Brain microvascular endothelial cell (primary cell): ENCODE data around the gene TTC34.

Experiments used
- DNase-seq: peaks from one replicate; pipeline ENCODE4 v3.0.0-alpha.2; 2020
- H3K27ac ChIP-seq: fragments of 250-450 bp; sonication (Bioruptor Pico); 2 replicates; pipeline ENCODE4 v1.5.1; 2020; ENCODE audit warnings: mild to moderate bottlenecking, moderate library complexity
- H3K27me3 ChIP-seq: fragments of 250-450 bp; sonication (Bioruptor Pico); replicated peaks from 2 replicates; pipeline ENCODE4 v1.5.1; 2020; ENCODE audit warnings: mild to moderate bottlenecking
- H3K36me3 ChIP-seq: fragments of 250-450 bp; sonication (Bioruptor Pico); replicated peaks from 2 replicates; pipeline ENCODE4 v1.5.1; 2020; ENCODE audit warnings: mild to moderate bottlenecking
- H3K4me3 ChIP-seq: 2 replicates; pipeline ENCODE4 v1.5.1; 2011; ENCODE audit warnings: low read depth, mild to moderate bottlenecking, control low read depth, low read length, moderate library complexity
- CTCF ChIP-seq: IDR thresholded peaks from 2 replicates; pipeline ENCODE4 v1.5.1; 2011; ENCODE audit warnings: low read depth, mild to moderate bottlenecking, moderate library complexity, low read length, control low read depth, inconsistent platforms; ENCODE audit errors: missing control alignments
- in situ Hi-C: cut with HindIII; loops from 2 replicates; pipeline ENCODE4 v1.10.0; 2017; ENCODE audit warnings: low sequenced_read_pairs, low pct_ligation_motif_present

The TTC34 gene

GRCh38 chr1:2834741-2835564 lies 33.5 kb upstream of the TTC34 start:
- no peaks in the 10 kb centered on the region for H3K27me3 ChIP-seq
- H3K4me3 ChIP-seq, result no peak overlapping the region
- DNase-seq, result no peak
- TF ChIP-seq CTCF, result no peak
- in situ Hi-C loops, result no loop called here
- H3K27ac ChIP-seq, result no peak overlapping the region
- no peaks in the 10 kb centered on the region for H3K36me3 ChIP-seq

- TF ChIP-seq CTCF, result no peak
- H3K27ac ChIP-seq, result no peak overlapping the region
- in situ Hi-C loops, result no loop called here
- DNase-seq, result no peak
- H3K27me3 ChIP-seq, result no peaks in the 10 kb centered on the region
- no peaks in the 10 kb centered on the region for H3K36me3 ChIP-seq
- H3K4me3 ChIP-seq, result no peak overlapping the region
These were observed 32.6 kb upstream of the TTC34 start for GRCh38 chr1:2834146-2834475.

DNA sequence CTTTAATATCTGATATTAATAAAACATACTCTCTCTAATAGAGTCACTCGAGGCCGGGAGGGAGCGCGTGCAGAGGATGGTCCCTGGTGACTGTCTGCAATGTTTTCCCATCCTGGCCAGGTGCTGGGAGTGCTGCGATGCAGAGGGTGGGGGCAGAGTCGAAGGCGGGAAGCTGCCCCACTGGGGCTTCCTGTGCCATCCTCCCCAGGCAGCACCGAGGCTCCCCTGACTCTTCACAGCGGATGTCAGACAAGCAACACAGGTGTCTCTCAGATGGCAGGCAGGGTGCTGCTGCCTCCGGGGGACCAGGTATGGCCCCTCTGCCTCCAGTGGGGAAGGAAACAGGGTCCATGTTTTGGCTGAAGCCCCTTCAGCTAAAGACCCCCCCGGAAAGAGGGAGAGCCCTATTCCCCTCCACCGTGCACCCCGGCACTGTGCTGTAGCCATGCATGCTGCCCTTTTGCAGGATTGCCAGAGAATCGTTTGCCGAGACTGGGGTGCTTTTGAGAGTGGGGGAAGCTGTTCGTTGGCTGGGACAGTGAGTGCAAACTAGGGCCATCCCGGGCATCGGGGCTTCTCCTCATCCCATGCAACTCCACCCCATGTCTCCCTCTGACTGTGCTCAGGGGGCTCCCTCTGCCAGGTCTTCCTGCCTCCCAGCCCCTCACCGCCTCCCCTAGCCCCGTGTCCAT lies 32.1 kb upstream of the TTC34 start:
- in situ Hi-C loops, result no loop called here

GRCh38 chr1:2832506-2833453 lies 31.3 kb upstream of the TTC34 start:
- in situ Hi-C loops, result no loop called here
- H3K4me3 ChIP-seq, result no peak overlapping the region
- DNase-seq, result no peak
- TF ChIP-seq CTCF, result no peak
- no peaks in the 10 kb centered on the region for H3K27me3 ChIP-seq
- H3K27ac ChIP-seq, result no peak overlapping the region
- H3K36me3 ChIP-seq, result no peaks in the 10 kb centered on the region

More for the DNA sequence above, 32.1 kb upstream of the TTC34 start:
- no peak for DNase-seq
- Histone ChIP-seq H3K4me3 (no peak overlapping the region), H3K36me3 (no peaks in the 10 kb centered on the region), H3K27ac (no peak overlapping the region), H3K27me3 (no peaks in the 10 kb centered on the region)
- no peak for TF ChIP-seq CTCF

- in situ Hi-C loops, result no loop called here
- TF ChIP-seq CTCF, result no peak
- Histone ChIP-seq H3K4me3 (no peak overlapping the region), H3K27me3 (no peaks in the 10 kb centered on the region), H3K27ac (no peak overlapping the region), H3K36me3 (no peaks in the 10 kb centered on the region)
- no peak for DNase-seq
These were observed 30.2 kb upstream of the TTC34 start for GRCh38 chr1:2831596-2832212.
